ENCODE data around the gene TNP2.

Gene TNP2

GRCh38 chr16:11277607-11278337 lies 8.6 kb upstream of the TNP2 start:
- no peak for DNase-seq (ENCODE audit: low read depth in 2 of 2)

- no peak for DNase-seq (ENCODE audit: low read depth in 2 of 2)
Measured at GRCh38 chr16:11276896-11277593, 7.9 kb upstream of the TNP2 start.

DNA sequence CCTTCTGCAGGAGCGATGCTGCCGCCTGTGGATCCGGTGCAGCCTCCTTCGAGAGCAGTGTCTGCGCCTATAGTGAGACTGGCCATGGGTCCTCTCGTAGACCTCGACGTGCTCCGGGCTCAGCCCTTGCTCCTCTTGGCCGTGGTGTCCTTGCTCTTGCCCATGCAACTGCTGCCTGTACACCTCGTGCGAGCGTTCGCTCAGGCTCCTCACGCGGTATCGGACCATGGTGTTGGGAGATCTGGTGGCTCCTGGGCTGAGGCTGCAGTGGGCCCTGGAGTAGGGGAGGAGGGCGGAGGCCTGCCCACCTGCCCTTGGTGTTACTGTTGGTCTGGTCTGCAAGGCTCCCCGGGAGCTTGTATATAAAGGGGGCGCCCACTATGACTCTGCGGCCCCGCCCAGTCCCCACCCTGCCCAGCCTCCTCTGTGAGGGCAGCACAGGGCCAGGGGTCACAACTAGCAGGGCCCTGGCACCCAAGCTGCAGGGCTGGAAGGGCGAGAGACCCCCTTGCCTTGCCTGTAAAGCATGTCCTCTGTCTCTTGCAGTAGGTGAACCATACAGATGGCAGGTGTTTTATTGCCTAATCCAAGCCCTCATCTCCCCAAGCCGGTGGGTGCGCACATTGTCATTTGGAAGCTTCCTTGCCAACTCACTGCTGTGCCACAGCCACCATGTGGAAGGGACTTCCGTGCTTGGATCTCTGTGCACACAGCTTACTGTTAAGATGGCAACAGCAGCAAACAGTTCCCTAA lies 7.2 kb upstream of the TNP2 start, which contains the start of gene PRM2:
PRM2 (minus strand) TSS at position 338 of the 753 bp plus-strand sequence; CDS start at position 228, 110 bp downstream.
- no peak for DNase-seq (ENCODE audit: low read depth in 2 of 2)

GRCh38 chr16:11274964-11275363 lies 5.8 kb upstream of the TNP2 start:
- DNase-seq (ENCODE audit: low read depth in 2 of 2) = no peak

DNA sequence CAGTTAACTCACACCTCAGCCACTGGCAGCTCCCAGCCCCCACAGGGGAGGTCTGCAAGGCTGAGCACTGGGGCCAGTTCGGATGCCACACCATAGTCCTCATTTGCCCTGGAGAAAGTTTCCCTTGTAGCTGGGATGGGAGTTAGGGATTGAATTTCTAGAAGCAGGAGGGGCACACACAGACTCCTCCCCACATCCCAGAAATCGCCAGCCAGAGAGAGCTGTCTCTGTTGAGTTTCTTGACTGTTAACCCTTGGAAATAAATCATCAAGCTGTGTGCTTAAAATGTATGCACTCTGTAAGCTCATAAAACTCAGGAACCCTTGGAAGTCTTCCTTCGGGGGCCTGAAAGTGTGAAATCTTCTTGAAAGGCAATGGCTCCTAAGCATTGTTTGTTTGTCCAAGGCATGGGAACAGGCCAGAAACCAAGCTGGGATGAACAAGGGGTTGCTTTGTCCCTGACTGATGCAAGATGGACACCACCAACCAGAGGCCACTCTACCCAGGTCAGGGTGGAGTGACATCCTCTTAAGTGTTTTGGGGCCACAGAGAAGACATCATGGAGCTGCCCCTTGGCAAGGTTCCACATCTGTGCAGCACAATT lies 4.7 kb upstream of the TNP2 start:
- no peak for DNase-seq (ENCODE audit: low read depth in 2 of 2)

DNA sequence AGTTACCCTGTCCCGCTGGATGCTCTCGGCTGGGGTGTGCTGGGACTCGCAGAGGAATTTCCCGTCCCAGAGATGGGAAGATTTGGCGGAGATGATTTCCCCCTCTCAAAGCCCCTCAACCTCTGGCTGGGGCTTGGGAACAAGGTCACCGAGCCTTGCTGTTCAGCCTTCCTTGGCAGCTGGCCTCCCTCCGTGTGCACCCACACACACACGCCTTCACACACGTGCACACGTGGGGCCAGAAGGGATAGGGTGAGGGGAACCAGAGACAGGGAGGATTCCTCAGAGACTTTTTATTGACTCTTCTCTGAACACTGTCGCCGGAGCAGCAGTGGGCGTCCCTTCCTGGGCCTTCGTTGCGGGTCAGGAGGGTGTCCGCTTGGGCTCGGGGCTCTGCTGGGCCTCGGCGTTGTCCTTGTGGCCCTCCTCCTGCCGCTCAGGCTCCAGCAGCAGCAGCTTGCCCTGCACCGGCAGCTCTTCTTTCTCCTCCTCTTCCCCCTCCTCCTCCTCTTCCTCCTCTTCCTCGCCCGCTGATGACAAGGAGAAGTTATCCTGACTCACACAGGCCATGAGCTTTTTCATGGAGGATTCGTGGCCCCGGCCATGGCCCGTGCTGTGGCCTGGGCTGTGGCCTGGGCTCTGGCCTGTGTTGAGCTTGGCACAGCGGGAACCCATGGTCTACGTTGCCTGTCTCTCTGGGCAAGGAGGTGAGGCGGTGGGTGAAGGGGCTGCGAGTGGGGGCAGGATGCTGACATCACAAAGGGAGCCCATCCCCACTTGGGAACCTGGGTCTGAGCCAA lies 4.0 kb upstream of the TNP2 start, which contains the start of gene PRM3:
PRM3 (minus strand) TSS at position 709 of the 800 bp plus-strand sequence; CDS start at position 675, 34 bp downstream.
- no peak for DNase-seq (ENCODE audit: low read depth in 2 of 2)

- DNase-seq (ENCODE audit: low read depth in 2 of 2) = no peak
Measured at GRCh38 chr16:11272484-11272883, 3.4 kb upstream of the TNP2 start.

DNA sequence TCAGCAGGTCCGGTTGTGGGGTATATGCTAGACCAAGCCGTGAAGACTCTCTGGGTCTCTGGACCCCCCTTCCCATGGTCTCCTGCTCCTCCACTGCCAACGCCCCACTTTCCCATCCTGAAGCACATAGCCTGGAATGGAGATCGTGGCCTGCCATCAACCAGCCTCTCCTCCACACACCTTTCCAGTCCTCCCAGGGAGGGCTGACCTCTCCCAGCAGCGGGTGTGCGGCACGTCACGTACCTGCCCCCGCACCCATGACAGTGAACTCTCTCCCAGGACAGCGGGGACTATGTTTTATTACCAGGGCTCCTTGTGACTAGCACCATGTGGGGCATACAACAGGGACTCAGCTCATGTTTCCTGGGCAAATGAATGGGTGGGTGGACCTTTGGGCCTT lies 2.5 kb upstream of the TNP2 start:
- DNase-seq (ENCODE audit: low read depth in 2 of 2) = no peak

- no peak for DNase-seq (ENCODE audit: low read depth in 2 of 2)
Measured at GRCh38 chr16:11270602-11271162, 1.6 kb upstream of the TNP2 start.

DNA sequence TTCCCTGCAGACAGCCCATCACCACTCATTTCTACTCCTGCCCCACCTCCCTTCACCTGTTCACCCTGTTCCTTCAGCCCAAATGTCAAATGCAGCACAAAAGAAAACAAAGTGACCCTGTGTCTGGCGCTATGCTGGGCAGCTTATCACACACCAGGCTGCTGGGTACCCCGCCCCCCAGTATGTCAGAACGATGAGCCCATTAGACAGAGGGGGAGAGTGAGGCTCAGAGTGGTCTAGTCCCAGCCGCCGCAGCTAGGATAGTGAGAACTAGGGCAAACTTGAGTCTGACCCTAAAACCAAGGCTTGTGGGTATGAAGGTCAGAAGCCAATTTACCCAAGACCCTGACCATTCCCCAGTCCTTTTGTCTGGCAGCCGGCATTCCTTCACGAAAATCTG lies 4.0 kb downstream of the TNP2 start:
- DNase-seq (ENCODE audit: low read depth in 2 of 2) = no peak

DNA sequence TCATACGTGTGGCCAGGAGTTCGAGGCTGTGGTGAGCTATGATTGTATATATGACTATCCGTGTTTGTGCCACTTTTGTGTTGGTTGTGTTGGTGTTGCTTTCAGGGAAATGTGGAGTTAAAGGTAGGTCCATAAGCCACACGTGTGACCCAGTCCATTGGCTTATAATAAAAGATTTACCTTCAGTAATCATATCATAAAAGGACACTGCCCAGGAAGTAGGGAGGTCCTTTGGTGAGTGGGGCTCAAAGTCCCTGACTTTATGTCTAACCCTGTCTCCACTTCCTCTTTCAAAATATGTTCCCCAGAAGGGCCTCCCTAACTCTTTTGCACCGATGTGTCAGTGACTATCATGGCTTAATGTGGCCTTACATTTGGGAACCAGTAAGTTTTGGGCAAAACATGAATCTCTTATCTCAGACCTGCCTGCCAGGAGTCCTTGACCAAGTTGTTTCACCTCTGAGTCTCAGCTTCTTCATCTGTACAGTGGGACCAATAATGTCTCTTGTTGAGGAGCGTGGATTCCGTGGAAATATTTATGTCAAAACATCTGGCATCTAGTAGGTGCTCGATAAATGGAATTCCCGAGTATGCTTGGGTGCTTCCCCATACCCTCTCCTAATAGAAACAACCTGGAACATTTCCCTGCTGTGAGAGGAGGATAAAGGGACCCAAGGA lies 4.8 kb downstream of the TNP2 start:
- DNase-seq (ENCODE audit: low read depth in 2 of 2) = no peak

DNA sequence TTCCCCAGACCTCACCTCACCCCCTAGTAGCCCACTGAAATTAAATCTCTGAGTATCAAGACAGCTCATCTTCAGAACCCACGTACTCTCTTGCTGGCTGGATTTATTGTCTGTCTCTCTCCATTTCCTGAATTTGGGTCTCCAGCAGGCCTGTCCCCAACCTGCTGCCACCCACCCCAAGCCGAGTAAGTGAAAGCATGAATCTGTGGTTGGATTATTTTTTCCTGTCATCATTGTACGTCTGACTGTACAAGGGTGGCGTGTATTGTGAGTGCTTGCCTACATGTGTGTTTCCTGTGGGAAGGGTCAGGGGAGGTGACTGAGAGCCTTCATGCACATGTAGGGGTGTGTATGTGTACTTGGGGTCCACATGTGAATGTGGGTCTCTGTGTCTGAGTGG lies 5.4 kb downstream of the TNP2 start:
- DNase-seq (ENCODE audit: low read depth in 2 of 2) = peak; percentile 25 to 39

DNA sequence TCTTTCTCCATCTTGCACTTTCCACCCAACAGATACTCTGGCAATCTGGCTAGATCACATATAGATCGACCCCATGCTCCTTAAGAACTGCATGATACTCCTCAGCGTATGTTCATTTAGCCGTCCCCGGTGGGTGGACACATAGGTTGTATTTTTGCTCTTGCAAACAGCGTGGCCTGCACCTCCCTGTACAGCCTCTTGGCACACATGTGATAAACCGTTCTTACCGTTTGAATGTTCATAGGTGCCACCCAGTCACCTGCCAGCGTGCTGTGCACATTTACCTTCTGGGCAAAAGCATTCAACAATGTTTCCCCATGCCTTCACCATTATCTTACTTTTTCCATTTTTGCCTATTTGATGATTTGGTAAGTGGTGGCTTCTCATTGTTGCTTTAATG lies 6.2 kb downstream of the TNP2 start:
- no peak for DNase-seq (ENCODE audit: low read depth in 2 of 2)

DNA sequence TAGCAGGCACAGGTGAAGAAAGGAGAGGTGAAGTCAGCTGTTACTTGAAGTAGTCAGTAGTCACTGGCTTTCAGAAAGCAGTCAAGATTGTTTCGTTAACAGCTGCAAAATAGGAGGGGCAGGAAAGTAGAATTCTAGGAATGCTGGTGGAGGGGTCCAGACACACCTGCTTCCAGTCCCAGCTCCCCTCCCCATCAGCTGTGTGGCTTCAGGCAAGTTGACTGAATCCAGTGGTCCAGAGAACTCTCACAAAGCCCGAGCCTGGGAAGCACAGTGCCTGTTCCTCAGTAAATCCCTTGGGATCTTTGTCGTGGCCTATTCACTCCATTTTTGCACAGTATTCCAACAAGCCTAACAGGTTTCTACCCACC lies 8.5 kb downstream of the TNP2 start:
- DNase-seq (ENCODE audit: low read depth in 2 of 2) = no peak

DNA sequence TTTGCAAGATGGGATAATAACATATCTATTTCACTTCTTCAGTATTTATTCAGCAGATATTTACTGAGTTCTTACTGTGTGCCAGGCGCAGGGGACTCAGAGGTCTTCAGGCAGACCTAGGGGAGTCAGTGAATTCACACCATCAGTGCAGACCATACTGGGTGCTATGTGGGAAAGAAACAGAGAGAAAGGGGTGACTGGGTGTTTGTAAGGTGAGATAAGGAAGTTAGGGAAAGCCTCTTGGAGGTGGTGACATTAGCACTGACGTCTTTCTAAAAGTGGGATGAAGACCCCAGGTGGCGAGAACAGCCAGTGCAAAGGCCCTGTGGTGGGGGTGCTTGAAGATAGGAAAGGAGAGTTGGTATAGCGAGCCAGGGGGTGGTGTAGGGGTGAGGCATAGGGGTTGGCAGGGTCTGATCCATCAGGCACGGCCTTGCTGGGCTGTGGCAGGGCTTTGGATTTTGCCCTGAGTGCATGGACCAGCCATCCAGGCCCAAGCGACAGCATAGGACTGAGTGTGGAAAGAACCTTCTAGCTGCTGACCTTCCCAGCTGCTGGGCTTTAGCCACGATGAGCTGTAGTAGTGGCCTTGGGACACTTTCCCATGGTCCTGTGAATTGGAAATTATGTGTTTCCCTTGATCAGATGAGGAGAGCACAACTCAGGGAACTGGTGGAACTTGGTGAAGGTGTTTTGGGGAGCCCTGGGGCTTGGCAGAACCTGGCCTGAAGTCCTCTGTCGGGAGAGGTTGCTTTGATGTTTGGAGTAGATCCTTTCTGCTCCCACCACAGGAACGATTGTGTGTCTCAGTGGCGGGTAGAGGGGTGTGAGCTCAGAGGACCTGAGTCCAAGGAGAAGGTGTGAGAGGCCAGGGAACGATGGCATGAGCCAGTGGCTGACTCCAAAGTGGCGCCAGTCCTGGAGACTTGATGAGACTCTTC lies 9.2 kb downstream of the TNP2 start:
- DNase-seq (ENCODE audit: low read depth in 2 of 2) = no peak

DNA sequence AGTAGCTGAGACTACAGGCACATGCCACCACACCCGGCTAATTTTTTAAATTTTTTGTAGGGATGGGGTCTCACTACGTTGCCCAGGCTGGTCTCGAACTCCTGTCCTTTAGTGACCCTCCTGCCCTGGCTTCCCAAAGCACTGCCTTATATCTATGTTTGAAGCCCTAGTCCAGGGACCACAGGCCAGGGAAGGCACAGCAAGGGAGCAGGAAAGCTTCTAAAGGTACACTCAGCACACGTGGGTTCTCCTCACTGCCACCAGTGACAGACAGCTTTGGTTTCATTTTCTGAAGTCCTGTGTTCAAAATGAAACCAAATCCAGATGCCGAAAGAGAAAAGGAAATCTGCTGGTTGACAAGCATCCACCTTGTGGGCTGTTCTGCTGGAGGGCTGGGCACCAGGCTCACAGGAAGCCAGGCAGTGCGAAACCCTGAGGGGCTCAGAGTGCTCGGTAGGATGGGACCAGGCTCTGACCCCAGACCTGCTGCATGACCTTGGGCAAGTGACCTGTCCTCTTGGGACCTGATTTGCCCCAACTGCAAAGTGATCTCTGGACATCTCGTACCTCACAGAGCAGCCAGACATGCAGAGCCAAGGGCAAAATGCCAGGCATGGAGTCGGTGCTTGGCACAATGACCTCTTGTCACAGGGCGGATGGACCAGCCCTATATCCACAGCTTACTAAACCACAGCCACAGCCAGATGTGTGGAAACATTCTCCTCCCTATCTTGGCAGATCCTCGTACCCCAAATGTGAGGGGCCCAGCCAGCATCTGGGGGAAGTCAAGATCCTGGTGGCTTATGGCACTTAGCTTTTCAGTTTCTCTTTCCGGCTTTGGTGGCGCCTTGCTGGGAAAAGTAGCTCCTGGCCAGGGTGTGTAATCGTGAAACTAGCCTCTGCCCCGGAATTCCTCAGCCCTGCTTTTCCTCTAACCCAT lies 10.3 kb downstream of the TNP2 start:
- DNase-seq (ENCODE audit: low read depth in 2 of 2) = no peak

DNA sequence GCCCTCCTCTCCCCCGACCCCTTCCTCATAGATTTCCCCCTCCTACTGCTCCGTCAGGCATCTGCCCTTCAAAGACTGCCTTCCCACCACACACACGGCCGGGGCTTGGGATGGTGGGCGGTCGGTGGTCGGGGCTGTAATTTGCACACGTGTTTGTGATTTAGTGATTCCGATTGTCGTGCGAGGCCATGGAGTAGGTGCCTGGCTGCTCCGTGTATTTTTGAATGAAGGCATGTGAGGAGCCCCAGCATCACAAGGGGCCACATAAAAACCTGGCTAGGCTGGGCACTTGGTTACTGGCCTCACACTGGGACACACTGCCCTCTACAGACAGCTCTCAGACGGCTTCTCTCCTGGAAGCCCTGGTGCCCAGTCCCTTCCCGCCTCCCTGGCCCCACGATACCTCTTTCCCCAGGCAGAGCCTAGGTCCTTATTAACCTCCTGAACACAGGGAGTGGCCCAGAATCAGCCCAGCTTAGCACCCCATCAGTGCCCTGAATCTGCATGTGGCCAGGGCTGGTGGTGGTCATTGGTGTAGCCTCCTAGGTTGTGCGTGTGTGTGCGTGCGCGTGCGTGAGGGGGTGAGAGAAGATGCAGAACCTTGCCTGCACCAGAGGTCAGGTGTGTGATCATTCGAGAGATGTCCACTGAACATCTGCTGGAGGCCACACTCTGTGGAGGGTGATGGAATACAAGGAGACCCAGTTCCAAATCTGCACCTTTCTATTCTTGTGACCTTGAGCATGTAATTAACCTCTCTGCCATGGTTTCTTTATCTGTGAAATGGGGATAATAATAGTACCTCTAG lies 11.8 kb downstream of the TNP2 start:
- peak in 1 of 2 donors; percentile 37 for DNase-seq (ENCODE audit: low read depth in 2 of 2)

Data from activated CD4-positive, alpha-beta T cell treated with anti-CD3 and anti-CD28 coated beads for 24 hours (primary cell).